A549 (cell line): ENCODE results near the gene PPP6R1.

ENCODE experiments used
- POLR2A ChIP-seq: IDR thresholded peaks from 2 replicates; pipeline ENCODE4 v1.6.1; 2012; ENCODE audit warnings: mild to moderate bottlenecking, low read length
- RAD21 ChIP-seq, 2 experiments: fragments of >200 bp in 1 of 2; sonication (Bioruptor Twin) in 1 of 2; formaldehyde crosslinking in 1 of 2; IDR thresholded peaks in 1 of 2; conservative IDR thresholded peaks in 1 of 2; 2 replicates in 1 of 2; 3 replicates in 1 of 2; pipeline ENCODE4 v1.6.1; 2012 to 2018; ENCODE audit warnings: inconsistent platforms in 1 of 2
- RFX5 ChIP-seq: fragments of 450-650 bp; IDR thresholded peaks from 2 replicates; pipeline ENCODE4 v1.7.1; 2014; ENCODE audit warnings: antibody characterized with exemption, mild to moderate bottlenecking, moderate library complexity
- SREBF2 ChIP-seq: fragments of 450-650 bp; IDR thresholded peaks from 2 replicates; pipeline ENCODE4 v1.6.1; 2014; ENCODE audit warnings: mild to moderate bottlenecking, moderate library complexity
- TP53 ChIP-seq: fragments of 250-450 bp; sonication (Bioruptor Pico); IDR thresholded peaks from 2 replicates; pipeline ENCODE4 v1.5.0; 2021; ENCODE audit warnings: mild to moderate bottlenecking, moderate library complexity
- TF ChIP-seq, protein P1 (sequence below): fragments of >200 bp; sonication (Bioruptor Twin); formaldehyde crosslinking; IDR thresholded peaks from 3 replicates; pipeline ENCODE4 v1.5.1; 2016
- TF ChIP-seq, protein P2 (sequence below): fragments of 150-350 bp; IDR thresholded peaks from 2 replicates; pipeline ENCODE4 v1.6.1; 2014; ENCODE audit warnings: low read depth, mild to moderate bottlenecking, low read length

DNA sequence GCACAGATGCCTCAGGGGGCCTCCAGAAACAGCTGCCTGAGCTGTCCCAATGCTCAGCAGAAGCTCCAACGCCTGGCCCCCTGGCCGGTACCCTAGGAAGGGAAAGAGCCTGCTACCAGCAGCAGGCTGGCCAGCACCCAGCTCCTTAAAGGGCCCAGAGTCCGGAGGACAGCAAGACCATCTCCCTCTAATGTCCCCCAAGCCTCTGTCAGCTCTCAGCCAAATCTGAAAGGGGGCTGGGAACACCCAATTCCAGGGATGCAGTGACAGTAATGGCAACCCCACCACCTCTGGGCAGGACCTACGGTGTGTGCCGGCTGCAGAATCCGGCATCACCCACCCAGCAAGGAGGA is 4.2 kb downstream of the PPP6R1 start:
- TF ChIP-seq RFX5 (no peak), RAD21 (conservative IDR thresholded peaks at IDR 0.05 in 1 of 2, IDR thresholded peaks at IDR 0.05 in 1 of 2) (no peak), SREBF2 (no peak), TP53 (no peak), POLR2A (no peak)
- TF ChIP-seq, protein P1, sequence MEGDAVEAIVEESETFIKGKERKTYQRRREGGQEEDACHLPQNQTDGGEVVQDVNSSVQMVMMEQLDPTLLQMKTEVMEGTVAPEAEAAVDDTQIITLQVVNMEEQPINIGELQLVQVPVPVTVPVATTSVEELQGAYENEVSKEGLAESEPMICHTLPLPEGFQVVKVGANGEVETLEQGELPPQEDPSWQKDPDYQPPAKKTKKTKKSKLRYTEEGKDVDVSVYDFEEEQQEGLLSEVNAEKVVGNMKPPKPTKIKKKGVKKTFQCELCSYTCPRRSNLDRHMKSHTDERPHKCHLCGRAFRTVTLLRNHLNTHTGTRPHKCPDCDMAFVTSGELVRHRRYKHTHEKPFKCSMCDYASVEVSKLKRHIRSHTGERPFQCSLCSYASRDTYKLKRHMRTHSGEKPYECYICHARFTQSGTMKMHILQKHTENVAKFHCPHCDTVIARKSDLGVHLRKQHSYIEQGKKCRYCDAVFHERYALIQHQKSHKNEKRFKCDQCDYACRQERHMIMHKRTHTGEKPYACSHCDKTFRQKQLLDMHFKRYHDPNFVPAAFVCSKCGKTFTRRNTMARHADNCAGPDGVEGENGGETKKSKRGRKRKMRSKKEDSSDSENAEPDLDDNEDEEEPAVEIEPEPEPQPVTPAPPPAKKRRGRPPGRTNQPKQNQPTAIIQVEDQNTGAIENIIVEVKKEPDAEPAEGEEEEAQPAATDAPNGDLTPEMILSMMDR = no peak
- TF ChIP-seq, protein P2, sequence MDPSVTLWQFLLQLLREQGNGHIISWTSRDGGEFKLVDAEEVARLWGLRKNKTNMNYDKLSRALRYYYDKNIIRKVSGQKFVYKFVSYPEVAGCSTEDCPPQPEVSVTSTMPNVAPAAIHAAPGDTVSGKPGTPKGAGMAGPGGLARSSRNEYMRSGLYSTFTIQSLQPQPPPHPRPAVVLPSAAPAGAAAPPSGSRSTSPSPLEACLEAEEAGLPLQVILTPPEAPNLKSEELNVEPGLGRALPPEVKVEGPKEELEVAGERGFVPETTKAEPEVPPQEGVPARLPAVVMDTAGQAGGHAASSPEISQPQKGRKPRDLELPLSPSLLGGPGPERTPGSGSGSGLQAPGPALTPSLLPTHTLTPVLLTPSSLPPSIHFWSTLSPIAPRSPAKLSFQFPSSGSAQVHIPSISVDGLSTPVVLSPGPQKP = no peak
